NCI-H510A treated with DMSO at 0.1 percent for 48 hours (cell line): ENCODE results near the gene GPR84.

Experiments used
- DNase-seq: peaks from one replicate; lab custom pipeline; 2025; lab: John Stamatoyannopoulos, UW

The GPR84 gene

DNA sequence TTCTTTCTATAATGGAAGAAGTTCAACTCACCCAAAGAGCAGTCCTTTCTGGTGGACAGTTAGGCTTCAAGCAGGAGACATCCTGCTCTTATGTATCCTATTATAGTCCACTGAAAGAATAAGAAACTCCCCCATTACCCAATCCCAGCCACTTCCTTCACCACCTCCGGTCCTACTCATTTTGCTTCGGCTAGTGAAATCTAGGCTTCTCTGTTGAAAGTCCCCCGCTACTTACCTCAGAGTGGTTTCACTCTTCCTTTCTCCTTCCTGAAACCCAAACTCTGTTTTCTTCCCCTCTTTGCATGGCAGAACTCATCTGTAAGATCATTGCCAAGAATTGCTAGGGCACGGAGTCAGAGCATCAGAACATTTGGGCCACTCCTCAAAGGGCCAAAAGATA is at the start of gene GPR84:
Gene GPR84, minus strand, starts transcription at position 74 of the 400 bp plus-strand sequence. CDS start 635 bp downstream, outside the sequence.
- DNase-seq, result no peak

DNA sequence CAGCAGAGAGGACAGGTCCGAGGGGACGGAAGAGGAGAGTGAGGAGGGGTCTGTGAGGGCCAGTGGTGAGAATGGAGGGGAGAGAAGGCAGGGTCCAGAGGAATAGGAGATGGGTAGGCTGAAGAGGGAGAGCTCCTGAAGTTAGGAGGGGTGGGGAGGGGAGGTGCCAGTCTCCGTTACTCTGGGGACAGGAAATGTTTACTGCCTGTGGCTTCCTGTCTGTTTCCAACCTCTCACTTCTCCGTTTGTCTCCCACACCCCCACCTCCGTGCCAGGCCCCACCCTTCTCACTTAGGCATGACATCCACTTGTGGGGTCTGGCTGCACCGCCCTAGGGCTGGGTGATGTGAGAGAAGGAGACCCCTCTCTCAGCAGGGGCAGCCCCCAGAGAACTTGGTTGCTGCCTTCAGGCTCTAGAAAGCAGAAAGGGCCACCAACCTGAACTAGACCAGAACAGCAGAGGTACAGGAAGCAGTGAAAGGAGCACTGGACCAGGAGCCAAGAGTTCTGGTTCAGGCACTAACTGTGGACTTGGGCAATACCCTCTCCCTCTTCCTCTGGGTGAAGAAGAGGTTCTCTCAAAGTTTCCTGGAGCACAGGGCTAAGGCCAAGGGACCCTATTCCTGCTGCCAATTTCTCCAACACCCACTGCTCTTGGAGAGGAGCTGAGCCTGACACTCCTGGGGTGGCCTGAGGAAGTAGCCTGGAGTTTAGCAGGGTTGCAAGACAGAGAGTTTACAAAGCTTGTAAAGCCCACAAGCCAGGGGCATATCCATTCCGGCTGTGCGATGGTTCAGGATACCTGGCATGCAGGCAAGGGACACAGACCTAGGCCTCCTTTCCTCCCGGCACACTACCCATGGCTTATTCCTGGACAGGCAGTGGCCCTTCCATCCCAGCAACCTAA is 49.3 kb upstream of the GPR84 start:
- DNase-seq, result no peak

DNA sequence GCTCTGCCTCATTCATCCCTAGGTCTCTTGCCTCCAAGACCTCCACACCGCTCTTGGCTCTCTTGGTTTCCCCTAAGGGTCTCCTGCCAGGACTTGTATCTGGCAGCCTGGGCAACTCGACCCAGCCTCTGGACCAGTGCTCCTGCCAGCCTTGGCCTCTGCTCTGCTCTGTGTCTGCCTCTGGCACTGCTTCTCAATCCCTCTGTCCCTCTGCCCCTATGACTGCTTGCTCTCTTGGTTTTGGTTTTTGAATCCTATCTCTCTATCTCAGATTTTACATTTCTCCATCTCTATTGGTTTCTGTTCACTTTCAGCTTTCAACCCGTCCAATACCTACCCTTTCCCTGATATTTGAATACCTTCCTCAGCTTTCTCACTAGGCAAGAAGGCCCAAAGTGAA is 48.5 kb upstream of the GPR84 start:
- no peak for DNase-seq

DNA sequence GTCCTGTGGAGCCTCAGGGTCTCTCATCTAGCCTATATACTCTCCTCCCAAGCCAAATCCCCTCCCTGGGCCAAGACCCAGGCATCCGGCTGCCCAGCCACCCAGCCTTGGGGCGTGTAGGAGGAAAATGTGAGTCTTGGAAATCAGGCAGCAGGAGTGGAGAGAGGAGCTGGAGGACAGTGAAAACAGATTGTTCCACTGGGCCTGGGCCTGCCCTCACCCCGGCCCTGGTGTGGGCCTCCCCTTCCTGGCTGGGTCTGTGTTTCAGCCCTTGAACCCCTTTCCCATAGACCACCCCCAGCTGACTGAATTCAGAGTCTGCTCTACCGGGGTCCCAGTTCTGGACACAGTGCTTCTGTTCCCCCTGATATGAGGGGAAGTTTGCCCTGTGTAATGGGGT is 48.1 kb upstream of the GPR84 start:
- no peak for DNase-seq

DNA sequence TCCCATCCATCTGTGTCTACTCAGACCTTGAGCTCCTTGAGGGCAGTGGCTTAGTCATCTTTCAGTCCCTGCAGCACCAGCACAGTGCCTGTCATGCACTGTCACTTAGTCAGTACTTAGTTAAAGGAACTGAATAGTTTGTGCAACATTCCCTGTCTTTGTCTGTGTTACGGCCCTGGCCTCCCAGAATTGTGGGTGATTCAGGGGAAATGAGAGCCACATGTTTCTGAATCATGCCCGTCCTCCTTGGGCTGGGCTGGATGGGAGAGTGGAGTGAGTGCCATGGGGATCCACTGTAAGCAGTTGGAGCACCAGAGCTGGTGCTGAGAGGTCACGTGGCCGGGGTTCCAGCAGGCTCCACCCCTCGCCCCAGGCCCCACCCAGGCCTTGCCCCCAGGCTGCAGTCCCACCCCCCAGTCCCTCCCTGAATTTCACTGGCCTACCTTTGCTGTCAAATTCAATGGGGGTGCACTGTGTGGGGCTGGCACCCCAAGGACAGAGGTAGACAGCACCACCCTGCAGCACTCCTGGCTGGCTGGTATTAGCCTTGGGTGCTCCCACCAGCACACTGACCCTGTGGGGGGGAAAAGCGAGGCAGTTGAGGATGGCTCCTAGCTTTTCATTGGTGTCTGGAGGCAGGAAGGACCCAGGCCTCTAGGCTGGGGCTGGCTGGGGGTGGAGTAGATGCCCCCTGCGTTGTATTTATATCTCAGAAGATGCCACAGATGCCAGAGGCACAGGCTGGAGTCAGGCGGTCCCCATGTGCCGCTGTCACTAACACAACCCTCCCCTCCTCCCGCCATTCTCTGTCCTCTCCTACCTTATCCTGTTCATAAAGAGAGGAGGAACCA is 47.3 kb upstream of the GPR84 start:
- DNase-seq, result no peak

DNA sequence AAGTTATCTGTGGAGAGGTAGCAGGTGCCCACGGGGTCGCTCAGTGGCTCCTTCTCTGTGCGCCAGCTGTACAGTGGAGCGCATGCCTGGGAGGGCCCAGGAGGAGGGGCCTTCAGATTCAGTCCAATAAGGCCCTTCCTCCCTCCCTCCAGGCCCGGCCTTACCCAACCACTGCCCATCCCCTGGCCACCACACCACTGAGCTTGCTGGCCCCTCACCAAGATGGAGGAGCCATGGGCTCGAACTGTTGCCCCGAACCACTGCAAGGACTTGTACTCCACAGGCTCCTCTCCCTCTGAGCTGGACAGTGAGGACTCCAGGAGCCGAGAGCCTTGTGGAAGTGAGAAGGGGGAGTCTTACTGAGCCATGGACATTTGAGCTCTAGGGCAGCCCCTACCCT is 45.0 kb upstream of the GPR84 start:
- DNase-seq, result no peak

DNA sequence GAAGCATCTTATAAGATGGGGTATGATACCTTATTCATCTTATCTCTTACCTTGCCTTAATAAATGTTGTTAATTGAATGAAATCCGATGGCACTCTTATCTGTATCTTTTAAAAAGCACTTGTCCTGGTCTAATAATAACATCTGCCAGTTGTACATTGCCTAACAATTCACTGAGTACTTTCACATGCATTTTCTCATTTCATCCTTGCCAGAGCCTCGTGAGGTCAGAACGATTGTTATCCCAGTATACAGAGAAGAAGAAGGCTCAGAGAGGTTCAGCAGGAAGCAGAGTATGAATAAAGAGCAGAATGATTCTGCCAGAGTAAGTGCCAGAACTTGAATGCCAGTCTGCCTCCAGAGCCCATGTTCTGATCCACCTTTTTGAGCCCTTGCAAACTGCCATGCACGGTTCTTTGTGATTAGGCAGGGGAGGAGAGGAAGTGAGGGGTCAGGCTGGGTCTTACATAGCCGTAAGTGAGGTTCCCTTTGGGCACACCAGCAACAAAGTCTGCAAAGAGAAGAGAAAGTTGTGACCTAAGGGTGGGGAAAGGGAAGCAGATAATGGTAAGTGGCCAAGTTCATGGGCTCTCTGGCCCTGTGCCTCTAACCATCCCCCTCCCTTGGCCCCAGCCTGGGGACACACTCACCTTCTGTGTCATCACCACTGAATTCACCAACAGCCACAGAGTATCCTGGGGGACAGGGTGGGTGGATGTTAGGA is 43.1 kb upstream of the GPR84 start:
- DNase-seq, result no peak

DNA sequence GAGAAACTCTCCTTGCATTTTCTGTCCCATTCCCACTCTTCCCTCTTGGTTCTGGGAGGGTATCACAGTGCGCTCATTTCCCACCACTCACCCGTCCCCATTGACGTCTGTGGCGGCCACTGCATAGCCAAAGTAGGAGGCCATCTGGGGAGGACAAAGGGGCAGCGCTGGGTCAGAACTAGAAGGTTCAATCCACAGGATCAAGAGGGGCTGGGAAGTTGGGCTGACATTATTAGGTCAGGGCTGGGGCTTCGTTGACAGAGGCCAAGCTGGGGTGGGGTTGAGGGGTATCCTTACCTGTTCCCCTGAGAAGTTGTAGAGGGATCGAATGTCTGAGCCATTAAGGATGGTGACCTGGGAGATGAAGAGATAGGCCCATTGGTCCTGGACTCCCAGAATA is 41.3 kb upstream of the GPR84 start:
- no peak for DNase-seq

DNA sequence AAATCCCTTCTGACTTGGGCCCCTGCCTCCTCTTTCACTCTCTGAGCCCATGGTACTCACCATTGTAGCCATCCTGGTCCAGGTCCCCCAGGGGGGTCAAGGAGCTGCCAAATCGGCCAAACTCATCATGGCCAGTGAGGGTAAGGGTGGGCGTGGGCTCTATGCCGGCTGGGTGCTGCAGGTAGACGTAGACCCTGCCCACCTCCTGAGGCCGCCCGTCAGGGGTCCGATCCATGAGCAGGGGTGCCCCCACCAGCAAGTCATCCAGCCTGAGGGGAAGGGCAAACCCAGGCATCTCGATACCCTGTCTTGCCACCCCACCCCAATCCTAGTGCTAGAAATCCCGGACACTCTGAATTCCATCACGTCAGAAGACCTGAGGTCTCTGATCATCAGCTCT is 40.8 kb upstream of the GPR84 start:
- DNase-seq, result no peak

DNA sequence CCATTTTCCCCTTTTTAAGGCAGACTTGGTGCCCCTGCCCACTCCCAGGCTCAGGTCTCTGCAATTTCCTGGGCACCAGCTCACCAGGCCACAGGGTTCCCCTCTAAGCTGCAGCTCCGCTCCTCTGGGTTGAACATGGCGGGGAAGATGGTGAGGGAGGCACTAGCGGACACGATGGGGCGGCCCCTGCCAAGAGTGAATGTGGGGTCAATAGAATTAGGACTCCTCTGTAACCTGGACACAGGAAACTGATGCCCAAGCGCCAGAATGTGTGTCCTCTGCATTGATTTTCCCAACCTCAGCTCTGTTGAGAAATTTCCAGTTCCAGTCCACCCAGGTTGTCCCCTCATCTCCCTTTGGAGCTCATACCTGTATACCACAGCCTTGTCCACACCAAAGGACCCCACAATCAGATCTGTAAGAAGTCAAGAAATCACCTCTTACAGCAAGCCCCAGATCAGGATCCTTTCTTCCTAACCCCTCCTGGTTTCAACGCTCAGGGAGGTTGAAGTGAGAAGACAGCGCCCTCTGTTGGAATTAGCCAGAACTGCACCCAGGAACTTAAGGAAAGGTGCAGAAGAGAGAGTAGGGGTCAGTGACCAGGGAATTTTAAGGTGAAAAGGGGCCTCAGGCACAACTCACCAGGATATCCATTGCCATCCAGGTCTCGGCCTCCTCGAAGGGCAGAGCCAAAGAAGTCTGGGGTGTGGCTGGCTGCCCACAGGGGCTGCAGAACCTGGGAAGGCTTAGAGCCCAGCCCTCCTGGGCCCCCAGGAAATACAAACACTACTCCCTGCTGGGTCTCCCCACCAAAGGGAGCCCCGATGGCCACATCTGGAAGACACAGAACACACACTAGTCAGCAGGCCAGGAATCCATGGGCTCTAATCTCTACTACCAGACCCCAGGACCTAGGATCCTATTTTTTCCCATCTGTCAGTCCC is 40.0 kb upstream of the GPR84 start:
- peak; percentile 19 for DNase-seq

DNA sequence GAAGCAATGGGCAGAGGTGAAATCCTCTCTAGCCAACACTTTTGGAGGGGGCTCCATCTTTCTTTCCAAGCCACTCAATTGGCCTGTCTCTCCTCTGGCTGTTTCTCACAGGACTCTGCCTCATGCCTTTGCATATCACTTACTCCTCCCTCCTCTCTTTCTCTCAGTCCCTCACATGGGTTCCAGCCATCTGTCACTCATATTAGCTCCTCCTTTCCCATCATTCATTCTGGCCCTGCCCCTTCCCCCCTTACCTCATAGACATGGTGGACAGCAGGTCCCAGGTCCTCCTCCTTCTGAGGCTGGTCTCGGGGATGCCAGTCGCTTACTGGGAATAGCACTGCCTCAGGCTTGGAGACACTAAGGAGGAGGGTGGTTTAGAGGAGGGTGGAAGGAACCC is 36.8 kb upstream of the GPR84 start:
- DNase-seq, result no peak

DNA sequence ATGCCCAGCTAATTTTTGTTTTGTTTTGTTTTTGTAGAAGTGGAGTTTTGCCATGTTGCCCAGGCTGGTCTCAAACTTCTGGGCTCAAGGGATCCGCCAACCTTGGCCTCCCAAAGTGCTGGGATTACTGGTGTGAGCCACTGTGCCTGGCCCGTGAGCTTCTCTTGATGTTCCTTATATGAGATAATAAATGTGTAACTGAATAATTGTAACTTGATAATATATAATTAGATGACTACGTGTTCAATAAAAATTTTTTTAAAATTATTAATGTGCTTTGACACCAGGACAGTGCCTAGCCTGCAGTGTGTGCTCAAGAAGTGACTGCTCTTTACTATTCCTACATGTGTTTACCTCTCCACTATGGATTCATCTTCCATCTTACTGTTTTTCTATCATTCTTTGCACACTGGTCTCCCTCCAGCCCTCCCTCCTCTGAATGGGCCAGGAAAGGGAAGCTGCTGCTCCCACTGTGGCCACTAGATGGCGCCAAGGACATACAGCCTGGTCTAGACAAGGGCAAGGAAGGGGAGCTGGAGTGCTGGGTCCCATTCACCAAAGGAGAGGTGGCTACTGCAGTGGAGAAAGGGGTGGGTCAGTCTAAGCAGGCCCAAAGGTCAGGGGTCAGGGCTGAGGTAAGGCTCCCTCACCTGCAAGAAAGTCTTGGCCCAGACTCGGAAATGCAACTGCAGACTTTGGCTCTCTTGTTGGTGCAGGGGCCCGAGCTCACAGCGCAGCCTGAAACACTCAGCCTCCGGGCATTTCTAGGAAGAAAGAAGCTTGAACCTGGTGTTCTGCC is 34.9 kb upstream of the GPR84 start:
- DNase-seq, result peak; percentile 78

DNA sequence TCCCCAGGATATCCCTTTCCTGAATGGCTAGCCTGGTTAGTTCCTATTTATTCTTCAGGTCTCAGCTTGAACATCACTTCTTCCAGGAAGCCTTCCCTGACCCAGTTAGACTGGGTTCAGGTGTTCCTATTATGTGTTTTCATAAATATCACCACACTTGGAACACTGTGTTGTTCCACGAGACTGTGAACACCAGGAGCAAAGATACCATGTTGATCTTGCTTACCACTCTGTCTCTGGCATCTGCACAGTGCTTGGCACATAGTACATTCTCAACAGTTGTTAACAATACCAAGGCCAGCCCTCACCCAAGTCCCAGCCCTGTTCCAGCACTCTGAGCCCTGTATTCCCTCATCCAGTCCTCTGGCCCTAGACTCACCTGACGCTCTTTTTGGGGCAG is 33.9 kb upstream of the GPR84 start:
- no peak for DNase-seq

DNA sequence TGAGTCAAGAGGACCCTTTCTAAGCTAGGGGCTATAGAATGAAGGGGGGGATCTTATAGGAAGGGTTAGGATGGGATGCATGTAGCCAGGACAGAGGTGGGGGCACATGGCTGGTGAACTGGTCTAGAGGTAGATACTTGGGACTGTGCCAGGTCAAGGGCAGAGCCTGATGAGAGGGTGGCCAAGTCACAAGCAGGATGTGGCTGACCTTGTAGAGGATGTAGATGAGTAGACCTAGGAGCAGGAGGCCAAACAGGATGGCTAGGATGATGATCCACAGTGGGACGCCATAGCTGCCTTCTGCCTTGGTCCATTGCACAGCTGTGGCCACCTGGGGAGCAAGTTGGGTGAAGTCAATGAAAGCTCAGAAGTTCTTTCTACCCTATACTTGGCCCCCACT is 32.9 kb upstream of the GPR84 start:
- DNase-seq, result no peak

DNA sequence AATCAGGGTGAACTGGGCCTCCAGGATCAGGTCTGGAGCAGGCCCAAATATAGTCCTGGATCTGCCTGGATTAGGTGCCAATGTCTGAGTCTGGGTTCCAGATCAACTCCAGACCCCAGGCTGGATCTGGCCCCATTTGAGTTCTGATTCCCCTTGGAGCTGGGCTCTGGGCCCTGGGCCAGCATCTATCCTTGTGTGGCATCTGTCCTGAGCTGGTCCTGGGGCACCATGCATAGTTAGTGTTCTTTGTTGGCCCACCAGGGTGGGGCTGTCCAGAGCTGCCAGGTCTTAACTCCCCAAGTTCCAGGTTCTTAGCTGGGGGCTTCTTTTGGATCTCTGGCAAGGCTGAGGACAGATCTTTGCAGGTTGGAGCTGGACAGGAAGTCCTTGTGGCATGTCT is 31.3 kb upstream of the GPR84 start:
- no peak for DNase-seq

DNA sequence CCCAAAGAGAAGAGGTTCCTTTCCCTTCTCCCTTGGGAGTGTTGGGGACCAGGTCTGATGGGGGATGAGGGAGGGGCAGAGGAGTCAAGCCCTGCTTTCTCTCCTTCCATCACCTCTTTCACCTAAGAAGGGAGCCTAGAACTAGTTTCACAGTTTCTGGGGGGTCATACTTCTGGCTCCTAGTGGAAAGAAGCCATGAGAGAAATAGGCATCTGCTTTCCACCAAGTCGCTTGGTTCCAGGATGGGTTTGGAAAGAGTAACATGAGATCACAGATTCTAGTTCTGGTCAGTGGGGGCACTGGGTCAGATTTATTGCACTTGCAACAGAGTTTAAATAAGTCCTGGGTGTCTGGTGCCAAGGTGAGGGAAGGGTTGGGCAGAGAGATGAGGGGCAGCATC is 30.7 kb upstream of the GPR84 start:
- no peak for DNase-seq

DNA sequence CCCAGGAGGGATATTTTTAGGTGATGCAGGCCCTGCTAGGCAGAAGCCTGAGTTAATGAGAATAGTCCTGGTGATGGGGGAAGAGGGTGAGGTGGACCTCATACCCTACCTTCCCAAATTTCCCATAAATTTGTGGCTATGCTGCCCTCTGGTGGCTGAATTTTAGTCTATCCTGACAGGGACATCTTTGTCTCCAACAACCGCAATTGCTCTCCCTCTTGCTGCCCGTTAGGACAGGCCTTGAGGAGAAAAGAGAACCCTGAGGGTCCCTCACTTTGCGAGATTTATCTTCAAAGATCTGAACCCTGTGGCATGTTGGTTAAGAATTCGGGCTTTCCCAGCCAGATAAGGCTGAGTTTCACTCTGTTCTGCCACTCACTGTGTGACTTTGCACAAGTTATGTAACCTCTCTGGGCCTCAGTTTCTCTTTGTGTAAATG is 30.0 kb upstream of the GPR84 start:
- peak; percentile 56 for DNase-seq

DNA sequence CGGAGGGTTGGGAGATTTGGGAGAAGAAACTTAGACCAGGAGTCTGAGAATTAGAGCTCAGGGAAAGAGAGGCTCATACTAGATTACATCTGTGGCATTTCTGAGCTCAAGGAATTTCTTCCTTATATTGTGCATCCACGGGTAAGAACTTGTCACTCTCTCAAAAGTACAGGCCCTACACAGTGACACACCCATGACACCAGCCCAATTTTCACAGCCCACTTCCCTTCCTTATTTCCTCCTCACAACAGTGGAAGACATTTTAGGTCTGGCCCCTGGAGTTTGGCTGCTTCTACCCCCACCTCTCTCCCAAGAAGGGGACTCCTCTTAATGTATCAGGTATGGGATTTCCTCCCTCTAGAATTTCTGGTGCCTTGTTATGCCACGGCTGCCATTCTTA is 29.5 kb upstream of the GPR84 start:
- no peak for DNase-seq

DNA sequence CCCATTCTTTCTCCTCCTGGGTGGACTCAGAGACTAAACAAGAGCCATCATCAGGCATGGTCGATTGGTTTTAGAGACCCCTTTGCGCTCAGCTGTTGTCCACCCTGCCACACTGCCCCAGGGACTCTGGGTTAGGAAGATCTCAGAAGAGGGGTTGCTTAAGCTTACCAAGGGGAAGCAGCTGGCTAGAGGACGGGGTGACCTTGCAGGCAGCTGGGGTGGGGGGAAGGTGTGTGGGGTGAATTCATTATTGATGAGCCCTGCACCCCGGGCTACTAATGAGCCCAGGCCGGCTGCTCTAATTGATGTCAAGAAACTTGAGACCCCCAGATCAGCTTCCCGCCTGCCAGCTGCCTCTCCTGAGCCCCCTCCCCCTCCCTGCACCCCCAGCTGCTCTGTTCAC is 28.9 kb upstream of the GPR84 start:
- no peak for DNase-seq

DNA sequence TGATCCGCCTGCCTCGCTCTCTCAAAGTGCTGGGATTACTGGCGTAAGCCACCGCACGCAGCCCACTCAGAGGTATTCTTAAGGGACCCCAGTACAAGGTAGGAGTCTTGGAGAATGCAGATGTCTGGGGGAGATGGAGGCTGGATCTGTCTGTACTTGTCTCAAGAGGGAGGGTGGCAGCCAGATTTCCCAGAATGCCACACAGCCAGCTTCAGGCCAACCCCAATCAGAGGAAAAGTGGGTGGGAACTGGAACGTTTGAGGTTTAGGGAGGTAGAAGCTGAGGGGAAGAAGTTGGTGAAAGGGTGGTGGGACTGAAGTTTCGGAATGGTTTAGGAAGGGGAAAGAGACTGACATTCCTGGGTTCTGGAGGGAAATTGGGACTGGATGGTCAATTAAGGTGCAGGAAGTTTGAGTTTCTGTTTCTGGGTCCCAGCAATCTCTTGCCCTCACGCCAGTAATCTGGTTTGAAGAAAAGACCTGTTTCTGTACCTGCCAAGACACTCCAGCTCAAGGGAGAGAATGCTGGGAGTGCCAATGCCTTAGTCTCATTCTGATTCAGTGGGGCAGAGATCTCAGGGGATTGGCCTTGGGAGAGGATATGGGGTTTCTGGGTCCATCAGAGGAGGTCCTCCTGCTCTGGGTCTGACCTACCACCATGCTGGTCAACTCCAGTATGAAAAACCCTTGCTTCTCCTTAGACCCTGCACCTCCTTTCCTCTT is 28.4 kb upstream of the GPR84 start:
- no peak for DNase-seq
